Measurements from ENCODE around the gene ATP10D. TPM values are rescaled to one million over a fixed set of nuclear protein-coding genes. Genes with fewer than 3 reads are reported as not detected.
"Not testable (repeated sequence)": the region's sequence is repeated elsewhere in the genome, so short reads cannot be mapped to it uniquely, and the experiment has no call there.

The ATP10D gene
- total RNA-seq, 4 donors from 2014 or later, result 4.4 to 15.7 (median 10.0) TPM

DNA sequence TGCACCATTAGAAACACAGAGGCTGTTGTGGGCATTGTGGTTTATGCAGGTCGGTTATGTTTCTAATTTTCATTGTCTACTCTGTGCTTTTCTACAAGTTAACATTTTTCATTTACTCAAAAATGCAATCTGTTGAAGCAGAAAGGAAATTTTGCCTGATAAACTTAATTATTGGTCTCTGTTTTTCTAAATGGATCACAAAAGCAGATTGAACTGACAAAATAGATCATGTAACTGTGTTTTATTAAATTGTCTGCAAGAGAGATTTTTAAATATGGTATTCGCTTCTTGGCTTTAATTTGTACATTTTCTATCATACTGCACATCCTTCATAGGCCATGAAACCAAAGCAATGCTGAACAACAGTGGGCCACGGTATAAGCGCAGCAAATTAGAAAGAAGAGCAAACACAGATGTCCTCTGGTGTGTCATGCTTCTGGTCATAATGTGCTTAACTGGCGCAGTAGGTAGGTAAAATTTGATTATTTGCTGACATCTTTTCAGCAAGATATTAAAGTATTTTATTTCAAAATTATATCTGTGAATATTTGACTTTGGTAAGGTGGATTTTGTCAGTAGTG, 50.6 kb downstream of the ATP10D start:
- Histone ChIP-seq H3K9me3 (no peaks in the 10 kb centered on the region), H3K4me3 (no peak overlapping the region), H3K36me3 (peaks cover 0 to 6% (median 0%) of the 10 kb centered on the region in 3 donors), H3K27ac (no peak overlapping the region), H3K27me3 (no peaks in the 10 kb centered on the region), H3K4me1 (peaks cover 0 to 14% (median 5%) of the 10 kb centered on the region in 4 donors)
- DNase-seq, result no peak
- TF ChIP-seq POLR2A (IDR thresholded peaks at IDR 0.05), result no peak
- TF ChIP-seq, protein P1, sequence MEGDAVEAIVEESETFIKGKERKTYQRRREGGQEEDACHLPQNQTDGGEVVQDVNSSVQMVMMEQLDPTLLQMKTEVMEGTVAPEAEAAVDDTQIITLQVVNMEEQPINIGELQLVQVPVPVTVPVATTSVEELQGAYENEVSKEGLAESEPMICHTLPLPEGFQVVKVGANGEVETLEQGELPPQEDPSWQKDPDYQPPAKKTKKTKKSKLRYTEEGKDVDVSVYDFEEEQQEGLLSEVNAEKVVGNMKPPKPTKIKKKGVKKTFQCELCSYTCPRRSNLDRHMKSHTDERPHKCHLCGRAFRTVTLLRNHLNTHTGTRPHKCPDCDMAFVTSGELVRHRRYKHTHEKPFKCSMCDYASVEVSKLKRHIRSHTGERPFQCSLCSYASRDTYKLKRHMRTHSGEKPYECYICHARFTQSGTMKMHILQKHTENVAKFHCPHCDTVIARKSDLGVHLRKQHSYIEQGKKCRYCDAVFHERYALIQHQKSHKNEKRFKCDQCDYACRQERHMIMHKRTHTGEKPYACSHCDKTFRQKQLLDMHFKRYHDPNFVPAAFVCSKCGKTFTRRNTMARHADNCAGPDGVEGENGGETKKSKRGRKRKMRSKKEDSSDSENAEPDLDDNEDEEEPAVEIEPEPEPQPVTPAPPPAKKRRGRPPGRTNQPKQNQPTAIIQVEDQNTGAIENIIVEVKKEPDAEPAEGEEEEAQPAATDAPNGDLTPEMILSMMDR (IDR thresholded peaks at IDR 0.05), result no peak

DNA sequence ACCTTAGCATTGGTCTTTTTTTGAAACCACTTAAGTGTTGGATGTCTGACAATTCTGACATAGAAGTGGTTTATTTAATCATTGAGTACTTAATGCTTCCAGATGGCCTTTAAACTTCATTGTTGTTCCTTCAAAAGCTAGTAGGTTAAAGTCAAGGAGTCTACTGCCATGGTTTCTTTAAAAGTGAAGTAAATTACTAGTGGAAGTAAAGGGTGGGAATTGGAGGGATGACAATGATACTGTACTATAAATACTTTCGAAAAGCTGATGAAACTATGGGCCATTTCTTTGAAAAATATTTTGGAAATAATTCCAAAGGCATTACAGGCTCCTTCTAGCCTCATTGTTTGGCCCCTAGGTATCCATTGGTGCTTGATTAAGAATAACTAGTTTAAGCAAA, 51.9 kb downstream of the ATP10D start:
- TF ChIP-seq, protein P1 (IDR thresholded peaks at IDR 0.05), result no peak
- no peak for TF ChIP-seq POLR2A (IDR thresholded peaks at IDR 0.05)
- DNase-seq, result no peak
- Histone ChIP-seq H3K9me3 (no peaks in the 10 kb centered on the region), H3K36me3 (peaks cover 0 to 6% (median 0%) of the 10 kb centered on the region in 3 donors), H3K27ac (no peak overlapping the region), H3K4me3 (no peak overlapping the region), H3K4me1 (peaks cover 0 to 5% (median 2%) of the 10 kb centered on the region in 4 donors), H3K27me3 (no peaks in the 10 kb centered on the region)

DNA sequence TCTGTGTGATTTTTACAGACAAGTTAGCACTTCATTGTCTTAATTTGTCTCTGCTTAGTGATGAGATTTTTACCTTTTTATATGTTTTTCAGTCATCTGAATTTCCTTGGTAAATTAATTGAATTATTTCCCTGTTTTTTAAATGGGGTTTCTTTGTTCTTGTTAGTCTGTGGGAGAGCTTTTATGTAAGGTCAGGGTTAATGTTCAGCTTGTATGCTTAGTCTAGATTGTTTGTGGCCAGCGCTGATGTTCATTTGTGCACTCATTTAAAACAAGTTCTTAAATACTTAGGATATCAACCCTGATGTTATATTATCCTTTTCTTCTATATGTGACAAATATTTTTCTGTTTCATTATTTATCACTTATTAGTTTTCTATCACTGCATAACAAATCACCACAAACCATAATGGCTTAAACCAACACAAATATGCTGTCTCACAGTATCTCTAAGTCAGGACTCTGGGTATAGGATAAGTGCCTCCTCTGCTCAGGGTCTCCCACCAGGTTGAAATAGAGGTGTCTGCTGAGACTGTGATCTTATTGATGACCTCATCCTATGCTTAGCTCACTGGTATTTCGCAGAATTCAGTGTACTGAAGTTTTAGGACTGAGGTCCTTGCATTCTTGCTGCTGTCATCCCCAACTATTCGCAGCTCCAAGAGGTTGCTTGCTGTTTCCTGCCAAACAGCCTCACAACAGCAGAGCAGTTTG, 53.2 kb downstream of the ATP10D start:
- peaks cover 0 to 6% (median 0%) of the 10 kb centered on the region in 3 donors for H3K36me3 ChIP-seq
- no peaks in the 10 kb centered on the region for H3K9me3 ChIP-seq
- TF ChIP-seq, protein P1 (IDR thresholded peaks at IDR 0.05), result no peak
- TF ChIP-seq POLR2A (IDR thresholded peaks at IDR 0.05), result no peak
- H3K27me3 ChIP-seq, result no peaks in the 10 kb centered on the region
- DNase-seq, result no peak
- no peak overlapping the region for H3K4me3 ChIP-seq
- H3K27ac ChIP-seq, result no peak overlapping the region
- H3K4me1 ChIP-seq, result no peaks in the 10 kb centered on the region

DNA sequence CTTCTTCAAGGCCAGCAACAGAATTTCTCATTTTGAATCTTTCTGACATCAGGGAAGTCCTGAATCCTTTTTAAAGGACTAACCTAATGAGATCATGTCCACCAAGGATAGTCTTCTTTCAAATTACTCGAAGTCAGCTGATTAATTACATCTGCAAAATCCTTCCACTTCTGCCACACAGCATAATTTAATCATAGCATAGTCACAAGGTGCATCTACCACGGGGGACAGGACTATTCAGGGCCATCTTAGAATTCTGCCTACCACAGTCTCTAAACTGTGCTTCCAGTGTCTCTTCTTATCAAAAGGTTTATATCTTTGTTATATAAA, 53.7 kb downstream of the ATP10D start:
- Histone ChIP-seq H3K4me1 (no peaks in the 10 kb centered on the region), H3K27ac (no peak overlapping the region), H3K4me3 (no peak overlapping the region), H3K27me3 (no peaks in the 10 kb centered on the region), H3K9me3 (no peaks in the 10 kb centered on the region), H3K36me3 (peaks cover 0 to 6% (median 0%) of the 10 kb centered on the region in 3 donors)
- TF ChIP-seq, protein P1 (IDR thresholded peaks at IDR 0.05), result no peak
- no peak for TF ChIP-seq POLR2A (IDR thresholded peaks at IDR 0.05)
- no peak for DNase-seq

DNA sequence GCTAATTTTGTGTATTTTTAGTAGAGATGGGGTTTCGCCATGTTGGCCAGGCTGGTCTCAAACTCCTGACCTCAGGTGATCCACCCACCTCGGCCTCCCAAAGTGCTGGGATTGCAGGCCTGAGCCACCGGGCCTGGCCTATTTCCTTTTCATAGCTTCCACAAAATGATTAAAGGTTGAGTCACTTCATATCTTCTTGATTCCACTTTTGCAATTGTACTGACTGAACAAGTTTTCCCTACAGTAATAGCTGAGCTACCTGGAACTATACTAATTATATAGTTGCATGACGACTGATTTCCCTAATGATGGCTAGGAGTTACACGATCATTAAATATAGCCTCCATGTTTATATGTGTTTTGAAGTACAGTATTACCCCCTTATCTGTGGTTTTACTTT, 57.6 kb downstream of the ATP10D start:
- H3K36me3 ChIP-seq, result peaks cover 0 to 21% (median 0%) of the 10 kb centered on the region in 3 donors

DNA sequence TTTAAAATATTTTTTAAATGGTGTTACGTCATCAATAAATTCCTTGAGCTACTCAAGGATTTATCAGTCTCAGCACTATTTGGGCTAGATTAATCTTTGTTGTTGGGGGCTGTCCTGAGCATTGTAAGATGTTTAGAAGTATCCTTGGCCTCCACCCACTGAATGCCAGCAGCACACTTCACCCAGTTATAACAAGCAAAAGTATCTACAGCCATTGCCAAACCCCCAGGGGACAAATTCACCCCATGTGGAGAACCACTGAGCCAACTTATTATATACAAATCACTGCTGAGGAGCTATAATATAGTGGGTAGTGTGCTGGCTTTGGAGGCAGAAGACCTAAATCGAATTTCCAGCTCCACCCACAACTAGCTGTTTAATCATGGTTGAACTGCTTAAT, 58.3 kb downstream of the ATP10D start:
- Histone ChIP-seq H3K36me3 (peaks cover 0 to 24% (median 0%) of the 10 kb centered on the region in 3 donors), H3K27ac (no peak overlapping the region), H3K9me3 (no peaks in the 10 kb centered on the region), H3K4me3 (no peak overlapping the region), H3K4me1 (no peaks in the 10 kb centered on the region), H3K27me3 (no peaks in the 10 kb centered on the region)
- TF ChIP-seq, protein P1 (IDR thresholded peaks at IDR 0.05), result no peak
- TF ChIP-seq POLR2A (IDR thresholded peaks at IDR 0.05), result no peak
- no peak for DNase-seq

More for the DNA sequence above, 57.6 kb downstream of the ATP10D start:
- not testable (repeated sequence) for H3K4me1 ChIP-seq, H3K4me3 ChIP-seq, H3K27ac ChIP-seq, H3K27me3 ChIP-seq, H3K9me3 ChIP-seq, DNase-seq

DNA sequence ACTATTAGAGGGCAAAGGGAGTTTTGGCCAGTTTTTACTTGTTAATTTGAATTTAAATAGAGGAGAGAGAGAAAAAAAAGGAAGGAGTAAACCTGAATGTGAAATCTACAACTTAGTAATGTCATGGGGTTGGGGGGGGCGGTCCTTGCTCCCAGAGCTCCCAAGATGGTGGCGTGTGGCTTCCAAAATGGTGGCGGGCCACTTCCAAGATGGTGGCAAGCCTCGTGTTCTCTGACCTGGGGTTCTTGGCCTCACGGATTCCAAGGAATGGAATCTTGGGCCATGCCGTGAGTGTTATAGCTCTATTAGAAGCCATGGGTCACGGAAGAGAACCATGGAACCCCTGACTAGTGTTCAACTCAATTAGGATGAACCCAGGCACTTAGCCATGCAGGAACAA, 65.3 kb downstream of the ATP10D start:
- H3K4me1 ChIP-seq, H3K27ac ChIP-seq, DNase-seq, H3K4me3 ChIP-seq, H3K9me3 ChIP-seq, H3K27me3 ChIP-seq: not testable (repeated sequence)
- H3K36me3 ChIP-seq, result peaks cover 0 to 21% (median 0%) of the 10 kb centered on the region in 3 donors
